ENCODE results near the gene KATNAL2. TPM values are rescaled to one million over a fixed set of nuclear protein-coding genes. Genes with fewer than 3 reads are reported as not detected.

Gene KATNAL2, protein sequence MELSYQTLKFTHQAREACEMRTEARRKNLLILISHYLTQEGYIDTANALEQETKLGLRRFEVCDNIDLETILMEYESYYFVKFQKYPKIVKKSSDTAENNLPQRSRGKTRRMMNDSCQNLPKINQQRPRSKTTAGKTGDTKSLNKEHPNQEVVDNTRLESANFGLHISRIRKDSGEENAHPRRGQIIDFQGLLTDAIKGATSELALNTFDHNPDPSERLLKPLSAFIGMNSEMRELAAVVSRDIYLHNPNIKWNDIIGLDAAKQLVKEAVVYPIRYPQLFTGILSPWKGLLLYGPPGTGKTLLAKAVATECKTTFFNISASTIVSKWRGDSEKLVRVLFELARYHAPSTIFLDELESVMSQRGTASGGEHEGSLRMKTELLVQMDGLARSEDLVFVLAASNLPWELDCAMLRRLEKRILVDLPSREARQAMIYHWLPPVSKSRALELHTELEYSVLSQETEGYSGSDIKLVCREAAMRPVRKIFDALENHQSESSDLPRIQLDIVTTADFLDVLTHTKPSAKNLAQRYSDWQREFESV
- total RNA-seq: 2.2 and 10.8 TPM in 2 replicates

DNA sequence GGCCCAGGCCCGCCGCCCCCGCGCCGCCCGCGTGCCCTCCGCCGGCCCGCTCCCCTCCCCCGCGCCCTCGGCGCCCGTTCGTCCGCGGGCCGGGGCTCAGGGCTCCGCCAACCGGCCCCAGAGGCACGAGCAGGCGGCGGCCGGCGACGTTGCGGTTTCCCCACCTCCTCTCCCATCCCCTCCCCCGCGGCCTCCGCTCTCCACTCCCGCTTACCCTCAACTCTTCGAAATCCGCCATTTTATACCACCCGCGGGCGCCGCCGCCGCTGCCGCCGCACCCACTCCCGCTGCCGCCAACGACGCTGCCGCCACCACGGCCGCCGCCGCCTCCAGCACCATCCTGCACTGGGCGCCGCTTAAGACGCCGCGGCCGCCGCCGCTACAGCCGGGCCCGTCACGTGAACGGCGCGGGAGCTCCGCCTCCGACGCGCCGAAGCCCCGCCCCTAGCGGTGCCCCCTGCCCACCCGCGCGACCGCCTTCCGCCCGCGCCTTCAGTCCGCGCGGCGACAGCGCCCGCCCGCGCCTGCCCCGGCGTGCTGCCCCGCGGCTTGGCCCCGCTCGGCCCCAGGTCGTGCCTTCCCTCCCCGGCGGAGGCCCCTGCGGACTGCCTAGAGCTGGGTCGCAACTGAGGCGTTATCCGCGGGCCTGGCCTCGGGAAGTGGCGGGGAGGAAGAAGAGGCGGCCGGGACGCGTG, at the start of gene KATNAL2, which contains the start of gene PIAS2:
TSS of gene KATNAL2 (plus strand) at position 495 of the 695 bp plus-strand sequence. CDS start 29,271 bp downstream, outside the sequence.
TSS of gene PIAS2 (minus strand) at position 400 of the 695 bp plus-strand sequence. CDS start at position 238, 162 bp downstream.

GRCh38 chr18:47035156-47035671, 117.8 kb downstream of the KATNAL2 start, which contains the start of gene ELOA2:
Gene ELOA2 (minus strand): TSS chr18:47035621. CDS start chr18:47035264, 357 bp downstream.

GRCh38 chr18:47150029-47150823, 232.8 kb downstream of the KATNAL2 start, which contains the start of gene HDHD2:
Gene HDHD2 (minus strand): TSS chr18:47150500. CDS start chr18:47136439, 14,061 bp downstream.

Other genes with a start within 250 kb of the KATNAL2 start
- gene ST8SIA5, start 160.5 kb upstream of the KATNAL2 start, total RNA-seq: 0.09 TPM in 1 of 2 replicates, not detected in the other
- gene PIAS2, start 95 bp upstream of the KATNAL2 start, total RNA-seq: 10.0 and 12.9 TPM in 2 replicates
- gene ELOA2, start 118.0 kb downstream of the KATNAL2 start, total RNA-seq: not detected in 2 replicates
- 11.3 and 14.4 TPM in 2 replicates for gene HDHD2, start 232.9 kb downstream of the KATNAL2 start, total RNA-seq

All from pericardium fibroblast (primary cell).